GM19099 (cell line): ENCODE measurements around the gene RPS18.

Source experiments
- POLR2A ChIP-seq: IDR thresholded peaks from 3 replicates; pipeline ENCODE4 v1.6.1; 2011; ENCODE audit warnings: low read depth; ENCODE audit not compliant: insufficient read length; ENCODE audit errors: extremely low read depth

The RPS18 gene

DNA sequence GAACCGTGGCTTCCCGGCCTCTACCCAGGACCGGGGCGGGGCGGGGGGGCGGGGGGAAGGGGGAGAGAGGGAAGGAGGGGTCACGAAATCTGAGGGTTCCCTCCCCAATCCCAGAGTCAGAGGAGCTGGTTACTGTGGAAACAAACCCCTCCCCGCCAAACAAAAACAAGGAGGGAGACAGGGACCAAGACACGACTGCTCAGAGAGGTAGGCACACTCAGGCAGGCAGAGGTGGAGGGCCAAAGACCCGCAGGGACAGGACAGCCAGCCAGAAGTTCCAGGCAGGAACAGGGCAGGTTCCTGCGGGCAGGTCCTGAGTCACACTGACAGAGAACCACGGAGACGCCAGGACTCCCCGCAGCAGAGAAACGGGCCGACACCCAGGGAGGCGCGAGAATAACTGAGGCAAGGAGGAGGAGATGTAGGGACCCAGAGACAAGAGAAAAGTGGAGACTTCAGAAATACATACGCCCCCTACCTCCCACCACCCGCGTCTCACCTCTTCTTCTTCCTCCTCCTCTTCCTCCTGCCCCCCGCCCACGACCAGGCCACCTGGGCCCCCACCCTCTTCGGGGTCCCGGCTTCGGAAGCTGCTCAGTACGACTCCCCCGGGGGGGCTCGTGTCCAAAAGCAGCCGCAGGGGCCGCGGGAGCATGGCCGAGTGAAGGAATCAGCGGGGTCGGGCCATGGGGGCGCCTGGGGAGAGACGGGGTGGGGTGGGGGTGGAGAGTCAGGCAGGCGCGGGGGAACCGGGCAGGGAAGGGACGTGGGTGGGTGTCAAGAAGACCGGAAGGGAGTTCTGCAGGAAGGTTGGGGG, 26.3 kb downstream of the RPS18 start:
- peak; percentile 41 for TF ChIP-seq POLR2A

DNA sequence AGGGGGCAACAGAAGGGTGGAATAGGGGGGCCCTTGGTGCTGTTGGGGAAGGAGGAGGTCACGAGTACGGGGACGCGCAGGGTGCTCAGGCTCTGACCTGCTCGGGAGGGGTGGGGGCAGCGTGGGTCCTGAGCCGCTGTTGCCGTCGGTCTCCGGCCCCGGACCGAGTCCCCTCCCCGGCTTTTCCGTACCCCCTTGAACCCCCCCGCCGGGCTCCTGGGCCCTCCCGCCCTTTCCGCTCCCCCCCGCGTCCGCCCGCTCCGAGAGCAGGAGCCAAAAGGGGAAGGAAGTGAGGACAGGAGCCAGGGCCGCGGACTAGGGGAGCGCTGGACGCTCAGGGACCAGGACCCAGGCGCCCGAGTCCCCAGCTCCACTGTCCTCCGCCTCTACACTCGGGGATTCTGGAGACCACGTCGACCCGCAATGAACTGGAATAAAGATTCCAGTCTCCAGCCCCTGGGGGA, 26.9 kb downstream of the RPS18 start, which contains the start of gene RGL2:
TSS of gene RGL2 (minus strand) at position 170 of the 464 bp plus-strand sequence. CDS start 332 bp downstream, outside the sequence.
- TF ChIP-seq POLR2A = no peak

DNA sequence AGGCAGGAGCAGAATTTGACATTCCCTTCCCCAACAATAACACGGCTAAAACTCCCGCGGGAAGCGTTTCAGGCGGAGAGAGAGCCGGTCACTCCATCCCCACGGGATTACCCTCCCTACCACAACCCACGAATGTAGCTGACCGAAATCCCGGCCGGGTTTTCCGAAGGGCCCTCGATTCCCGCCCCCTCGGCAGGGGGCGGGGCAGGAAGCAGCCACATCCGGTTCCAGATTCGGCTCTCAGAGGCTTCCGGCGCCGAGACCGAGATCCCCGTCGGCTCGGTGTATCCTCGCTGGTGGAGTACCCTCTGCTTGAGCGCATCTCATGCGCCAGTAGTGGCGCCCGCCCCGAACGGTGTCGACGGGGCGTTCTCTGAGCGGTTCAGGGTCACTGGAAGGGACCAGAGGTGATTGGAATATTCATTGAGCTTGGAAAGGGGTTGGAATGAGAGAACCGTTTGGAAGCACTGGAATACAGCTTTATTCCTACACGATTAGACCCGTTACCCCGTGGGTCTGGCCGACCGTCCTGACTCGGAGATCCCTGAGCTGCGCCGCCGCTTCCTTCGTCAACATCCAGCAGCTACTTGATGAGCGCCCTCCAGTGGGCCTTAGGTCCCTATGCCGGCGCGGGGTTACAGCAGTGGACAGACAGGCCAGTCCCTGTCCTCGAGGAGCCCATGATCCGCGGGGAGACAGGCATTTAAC, 27.5 kb downstream of the RPS18 start:
- peak; percentile 89 for TF ChIP-seq POLR2A

DNA sequence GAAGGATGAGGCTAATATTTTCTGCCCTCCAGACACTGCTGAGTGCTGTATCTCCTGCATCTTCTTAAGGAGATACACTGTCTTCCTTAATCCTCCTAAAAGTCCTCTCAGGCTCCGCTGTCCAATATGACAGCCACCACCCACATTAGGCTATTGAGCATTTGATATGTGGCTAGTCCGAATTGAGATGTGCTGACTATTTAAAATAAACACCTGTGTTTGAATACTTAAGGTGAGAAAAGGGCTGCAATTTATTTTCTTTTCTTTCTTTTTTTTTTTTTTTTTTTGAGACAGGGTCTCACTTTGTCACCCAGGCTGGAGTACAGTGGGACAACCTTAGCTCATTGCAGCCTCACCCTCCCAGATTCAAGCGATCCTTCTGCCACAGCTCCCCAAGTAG, 30.0 kb downstream of the RPS18 start:
- no peak for TF ChIP-seq POLR2A

DNA sequence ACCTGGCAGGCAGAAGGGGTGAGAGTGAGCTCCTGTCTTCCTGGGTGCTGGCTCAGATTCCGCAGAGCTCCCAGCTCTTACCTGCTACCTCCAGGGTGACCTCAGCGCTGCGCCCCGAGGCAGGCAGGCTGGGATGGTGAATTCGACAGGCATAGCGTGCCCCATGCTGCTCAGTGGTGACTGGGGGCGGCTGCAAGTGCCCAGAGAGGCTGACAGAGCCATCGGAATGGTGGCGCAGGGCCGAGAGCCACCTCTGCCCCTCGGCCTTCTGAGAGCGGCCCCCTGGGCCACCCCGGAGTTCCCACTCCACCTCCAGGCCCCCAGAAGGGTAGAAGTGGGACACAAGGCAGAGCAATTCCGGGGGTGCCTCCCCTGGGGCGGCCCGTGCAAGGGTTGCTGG, 32.3 kb downstream of the RPS18 start:
- no peak for TF ChIP-seq POLR2A

DNA sequence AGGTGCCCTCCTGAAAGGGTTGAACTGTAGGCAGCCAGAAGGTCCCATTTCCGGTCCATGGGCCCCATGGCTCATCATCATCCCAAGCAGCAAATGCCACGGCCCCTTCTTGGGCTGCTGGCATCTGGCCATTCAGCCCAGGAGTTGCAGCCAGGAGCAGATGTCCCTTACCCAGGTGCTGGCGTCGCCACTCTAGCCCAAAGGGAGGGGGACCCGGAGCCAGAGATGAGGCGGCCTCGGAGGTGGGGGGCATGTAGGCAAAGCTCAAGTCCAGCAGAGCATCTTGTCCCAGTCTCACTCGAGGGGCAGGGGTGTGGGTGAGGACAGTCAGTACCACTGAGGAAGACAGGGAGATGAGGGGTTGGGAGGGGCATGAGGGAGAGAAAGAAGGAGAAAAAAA, 33.2 kb downstream of the RPS18 start:
- TF ChIP-seq POLR2A = no peak

DNA sequence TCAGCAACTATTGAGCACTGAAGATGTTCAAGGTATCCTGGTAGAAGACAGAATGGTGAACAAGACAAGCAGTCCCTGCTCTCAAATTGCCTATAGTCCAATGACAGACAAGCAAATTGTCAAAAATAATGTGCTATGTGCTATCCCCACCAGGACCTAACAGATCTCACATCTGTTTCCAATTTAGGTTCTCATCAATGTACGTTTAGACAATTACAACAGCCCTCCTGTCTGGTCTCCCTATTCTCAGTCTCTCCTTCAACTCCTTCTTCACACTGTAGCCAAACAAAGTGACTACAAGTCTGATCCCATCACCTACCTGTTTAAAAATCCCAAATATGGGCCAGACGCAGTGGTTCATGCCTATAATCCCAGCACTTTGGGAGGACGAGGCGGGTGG, 34.5 kb downstream of the RPS18 start:
- TF ChIP-seq POLR2A = no peak

DNA sequence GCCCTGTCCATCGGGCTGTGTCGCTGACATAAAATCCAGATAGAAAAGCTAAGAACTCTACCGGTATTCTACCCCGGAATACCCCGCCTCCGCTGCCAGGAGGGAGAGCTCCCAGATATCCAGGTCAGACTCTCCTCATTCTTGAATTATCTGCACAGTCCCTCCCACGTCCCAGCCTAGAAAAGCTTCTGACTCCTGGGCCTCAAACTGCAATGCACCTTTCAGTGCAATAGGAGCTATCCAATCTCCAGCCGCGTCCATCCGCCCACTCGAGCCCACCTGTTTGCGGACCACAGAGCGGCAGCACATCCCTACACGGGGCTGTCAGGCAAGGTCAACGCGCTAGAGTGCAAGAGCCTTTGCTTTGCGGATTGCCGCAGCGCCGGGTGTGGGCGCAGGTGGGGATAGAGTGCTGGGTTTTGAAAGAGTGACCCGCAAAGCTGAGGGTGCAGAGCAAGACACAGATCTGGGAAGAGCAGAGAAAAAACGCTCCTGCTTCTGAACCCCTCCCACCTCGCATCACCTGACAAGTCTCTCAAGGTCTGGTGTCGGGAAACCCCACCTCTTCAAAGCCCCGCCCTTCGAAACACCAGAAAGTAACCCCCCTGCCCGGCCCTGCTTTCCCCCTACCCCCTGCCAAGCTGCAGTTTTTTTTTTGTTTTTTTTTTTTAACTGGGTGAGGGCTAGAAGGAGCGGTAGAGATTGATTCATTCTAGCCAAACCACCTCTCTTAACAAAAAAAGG, 40.7 kb downstream of the RPS18 start:
- TF ChIP-seq POLR2A = peak; percentile 19

DNA sequence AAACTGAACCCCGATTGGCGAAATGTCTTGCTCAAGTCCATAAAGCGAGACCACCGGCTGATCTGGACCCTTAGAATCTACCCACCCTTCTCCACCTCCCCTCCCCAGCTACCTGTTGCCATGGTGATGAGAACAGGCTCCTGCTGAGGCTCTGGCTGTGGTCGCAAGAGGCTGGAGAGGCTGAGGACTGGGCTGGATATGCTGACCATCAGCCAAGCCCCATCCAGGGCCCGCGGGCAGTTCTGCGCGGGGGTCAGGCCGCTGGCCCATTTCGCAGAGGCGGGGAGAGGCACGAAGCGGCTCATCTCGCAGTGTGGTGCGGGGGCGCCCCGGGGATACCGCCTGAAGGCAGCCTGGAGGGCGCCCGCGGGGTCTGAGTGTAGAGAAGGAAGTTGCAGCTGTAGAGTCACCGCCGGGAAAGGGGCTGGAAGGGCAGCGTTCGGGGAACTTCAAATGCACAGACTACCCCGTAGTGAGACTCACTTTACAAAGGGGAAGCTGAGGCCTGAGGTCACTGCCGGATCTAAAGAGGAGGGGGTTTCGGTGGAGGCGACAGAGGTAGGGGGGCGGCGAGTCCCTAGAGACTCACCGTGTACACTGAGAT, 41.3 kb downstream of the RPS18 start:
- peak; percentile 3 for TF ChIP-seq POLR2A

DNA sequence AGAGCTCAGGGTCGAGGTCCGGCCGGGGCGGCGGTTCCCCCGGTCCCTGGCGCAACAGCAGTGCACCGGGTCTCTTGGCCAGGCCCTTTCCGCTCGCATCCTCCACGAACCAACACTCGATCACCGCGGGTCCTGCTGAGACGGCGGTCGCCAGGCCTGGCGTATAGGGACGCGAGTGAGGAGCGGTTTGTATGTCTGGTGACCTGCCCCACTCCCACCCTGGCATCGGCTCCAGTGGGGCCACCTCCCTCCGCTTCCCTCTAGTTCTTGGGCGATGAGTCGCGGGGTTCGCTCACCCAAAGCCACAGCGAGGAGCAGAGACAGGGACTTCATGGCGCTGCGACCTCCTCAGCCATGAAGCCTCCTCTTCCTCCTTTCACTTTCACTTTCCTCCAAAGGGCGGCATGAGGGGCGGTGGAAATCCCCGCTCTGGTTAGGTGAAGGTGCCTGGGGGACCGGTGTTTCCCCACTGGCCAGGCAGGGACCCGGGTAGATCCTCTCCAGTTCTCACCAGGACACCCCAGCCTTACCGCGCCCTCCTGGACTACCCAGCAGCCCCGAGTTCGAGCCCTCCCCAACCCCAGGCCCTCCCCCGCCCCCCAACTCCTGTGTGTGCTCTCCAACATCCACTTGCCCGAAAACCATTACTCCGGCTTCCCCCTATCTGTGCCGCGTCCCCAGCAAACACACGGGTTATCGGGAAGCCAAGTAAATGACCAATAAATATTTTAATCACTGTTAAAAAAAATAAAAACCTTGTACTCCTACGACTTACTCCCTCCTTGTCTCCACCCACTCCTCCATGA, 42.0 kb downstream of the RPS18 start, which contains the start of gene TAPBP:
TSS of gene TAPBP (minus strand) at position 370 of the 806 bp plus-strand sequence. CDS start at position 333, 37 bp downstream.
- peak; percentile 76 for TF ChIP-seq POLR2A

DNA sequence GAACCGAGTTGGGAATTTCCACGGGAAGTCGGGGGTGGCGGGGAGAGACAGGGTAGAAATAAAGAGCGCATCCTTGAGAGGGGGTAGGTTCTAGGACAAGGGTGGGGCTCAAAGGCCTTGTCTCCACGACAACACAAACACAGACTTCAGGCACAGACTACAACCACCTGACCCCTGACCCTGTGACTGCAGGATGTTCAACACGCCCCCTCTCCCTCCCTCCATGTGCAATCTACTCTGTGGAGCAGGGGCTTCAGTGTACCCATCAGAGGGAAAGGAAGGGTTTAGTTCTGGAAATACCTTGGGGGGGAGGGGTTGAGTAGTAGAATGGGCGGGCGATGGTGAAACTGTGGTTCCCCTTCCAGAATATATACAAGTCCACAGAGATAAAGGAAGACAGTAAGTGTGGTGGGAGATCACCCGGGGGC, 42.7 kb downstream of the RPS18 start:
- TF ChIP-seq POLR2A = no peak

DNA sequence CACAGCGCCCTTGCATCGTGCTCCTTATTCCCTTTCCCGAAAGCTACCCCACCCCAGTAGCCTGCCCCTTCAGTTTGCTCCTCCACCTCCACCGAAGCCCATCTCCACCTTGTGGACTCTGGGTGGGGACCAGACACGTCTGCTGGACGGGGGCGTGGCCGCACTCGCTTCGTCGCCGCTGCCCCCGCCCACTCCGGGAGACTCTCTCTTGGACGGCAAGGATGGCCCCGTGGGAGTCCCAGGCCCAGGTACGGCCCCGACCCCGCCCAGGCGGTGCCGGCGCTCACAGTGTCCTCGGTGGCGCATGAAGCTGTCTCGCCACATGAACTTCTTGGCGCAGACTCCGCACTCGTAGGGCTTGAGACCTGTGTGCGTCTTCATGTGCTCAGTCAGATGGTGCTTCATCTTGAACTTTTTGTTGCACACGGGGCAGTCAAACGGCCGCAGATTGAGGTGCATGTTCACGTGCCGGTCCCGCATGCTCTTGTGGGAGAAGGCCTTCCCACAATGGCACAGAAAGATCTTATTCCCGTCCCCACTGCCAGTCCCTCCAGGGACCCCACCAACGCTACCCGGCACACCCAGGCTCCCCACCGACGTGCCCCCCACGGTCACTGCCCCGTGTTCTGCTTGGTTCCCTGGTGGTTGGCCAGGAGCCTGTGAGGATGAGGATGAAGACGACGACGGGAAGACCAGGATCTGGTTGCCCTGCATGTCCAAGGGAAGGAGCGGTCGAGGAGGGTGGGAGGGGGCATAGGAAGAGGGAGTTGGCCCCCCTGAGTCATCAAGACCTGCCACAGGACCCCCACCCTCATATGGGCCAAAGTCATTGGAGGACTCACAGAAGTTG, 43.3 kb downstream of the RPS18 start:
- TF ChIP-seq POLR2A = no peak
